GM23338 (cell line): ENCODE results near the gene SLC51A.

Experiments
- EZH2 ChIP-seq: fragments of 200-600 bp; sonication (generic); IDR thresholded peaks from one replicate; pipeline ENCODE4 v1.8.0; 2017; ENCODE audit warnings: antibody characterized with exemption, mild to moderate bottlenecking, low read depth; ENCODE audit not compliant: unreplicated experiment
- EZH2phosphoT487 ChIP-seq: fragments of 200-600 bp; sonication (generic); IDR thresholded peaks from one replicate; pipeline ENCODE4 v1.8.1; 2018; ENCODE audit warnings: antibody characterized with exemption; ENCODE audit not compliant: unreplicated experiment
- JUNB ChIP-seq: IDR thresholded peaks from one replicate; pipeline ENCODE4 v1.6.1; 2016; ENCODE audit warnings: antibody characterized with exemption; ENCODE audit not compliant: unreplicated experiment
- POLR2AphosphoS5 ChIP-seq: IDR thresholded peaks from 2 replicates; pipeline ENCODE4 v1.6.1; 2016; ENCODE audit warnings: antibody characterized with exemption, low read depth
- TF ChIP-seq, protein P1 (sequence below), 2 experiments: fragments of 200-600 bp in 1 of 2; sonication (generic) in 1 of 2; conservative IDR thresholded peaks; 2 replicates each; pipeline versions ENCODE4 v1.5.1 to v1.6.1; 2016 to 2017; ENCODE audit warnings: antibody characterized with exemption in 2 of 2, low read depth in 2 of 2, mild to moderate bottlenecking in 2 of 2, moderate library complexity in 1 of 2
- TF ChIP-seq, protein P2 (sequence below): IDR thresholded peaks from 2 replicates; pipeline ENCODE4 v1.6.1; 2016; ENCODE audit warnings: antibody characterized with exemption
- TF ChIP-seq, protein P3 (sequence below): IDR thresholded peaks from one replicate; pipeline ENCODE4 v1.6.1; 2018; ENCODE audit warnings: antibody characterized with exemption; ENCODE audit not compliant: unreplicated experiment
- TF ChIP-seq, protein P4 (sequence below): fragments of 250-450 bp; sonication (Bioruptor Pico); IDR thresholded peaks from 2 replicates; pipeline ENCODE4 v1.5.0; 2020; ENCODE audit warnings: mild to moderate bottlenecking, moderate library complexity

DNA sequence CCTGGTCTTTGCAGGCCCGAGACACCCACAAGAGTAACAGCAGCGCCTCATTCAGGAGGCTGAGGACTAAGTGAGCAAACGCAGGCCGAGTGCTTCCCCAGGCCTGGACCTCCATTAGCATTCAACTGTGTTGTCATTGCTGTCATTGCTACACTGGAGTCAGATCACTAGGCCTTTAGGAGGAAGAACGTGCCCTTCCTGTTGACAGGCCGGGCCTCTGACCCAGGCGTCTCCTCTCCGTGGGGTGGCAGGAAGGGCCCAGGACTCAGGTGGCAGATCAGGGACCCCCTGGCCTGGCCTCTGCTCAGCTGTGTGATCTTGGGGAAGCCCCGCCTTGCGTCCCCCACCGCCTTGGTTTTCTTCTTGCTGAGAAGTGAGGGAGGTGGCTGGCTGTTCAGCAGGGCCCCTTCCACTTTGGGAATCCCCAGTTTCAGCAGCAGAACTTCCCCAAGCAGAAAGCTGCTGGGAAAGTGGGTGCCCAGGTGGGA is 24.3 kb upstream of the SLC51A start:
- TF ChIP-seq, protein P1, sequence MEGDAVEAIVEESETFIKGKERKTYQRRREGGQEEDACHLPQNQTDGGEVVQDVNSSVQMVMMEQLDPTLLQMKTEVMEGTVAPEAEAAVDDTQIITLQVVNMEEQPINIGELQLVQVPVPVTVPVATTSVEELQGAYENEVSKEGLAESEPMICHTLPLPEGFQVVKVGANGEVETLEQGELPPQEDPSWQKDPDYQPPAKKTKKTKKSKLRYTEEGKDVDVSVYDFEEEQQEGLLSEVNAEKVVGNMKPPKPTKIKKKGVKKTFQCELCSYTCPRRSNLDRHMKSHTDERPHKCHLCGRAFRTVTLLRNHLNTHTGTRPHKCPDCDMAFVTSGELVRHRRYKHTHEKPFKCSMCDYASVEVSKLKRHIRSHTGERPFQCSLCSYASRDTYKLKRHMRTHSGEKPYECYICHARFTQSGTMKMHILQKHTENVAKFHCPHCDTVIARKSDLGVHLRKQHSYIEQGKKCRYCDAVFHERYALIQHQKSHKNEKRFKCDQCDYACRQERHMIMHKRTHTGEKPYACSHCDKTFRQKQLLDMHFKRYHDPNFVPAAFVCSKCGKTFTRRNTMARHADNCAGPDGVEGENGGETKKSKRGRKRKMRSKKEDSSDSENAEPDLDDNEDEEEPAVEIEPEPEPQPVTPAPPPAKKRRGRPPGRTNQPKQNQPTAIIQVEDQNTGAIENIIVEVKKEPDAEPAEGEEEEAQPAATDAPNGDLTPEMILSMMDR (conservative IDR thresholded peaks at IDR 0.05; ENCODE audit: low read depth in 2 of 2), result peak; percentile 50 to 76
- no peak for TF ChIP-seq EZH2
- no peak for TF ChIP-seq EZH2phosphoT487
- no peak for TF ChIP-seq POLR2AphosphoS5
- TF ChIP-seq, protein P2, sequence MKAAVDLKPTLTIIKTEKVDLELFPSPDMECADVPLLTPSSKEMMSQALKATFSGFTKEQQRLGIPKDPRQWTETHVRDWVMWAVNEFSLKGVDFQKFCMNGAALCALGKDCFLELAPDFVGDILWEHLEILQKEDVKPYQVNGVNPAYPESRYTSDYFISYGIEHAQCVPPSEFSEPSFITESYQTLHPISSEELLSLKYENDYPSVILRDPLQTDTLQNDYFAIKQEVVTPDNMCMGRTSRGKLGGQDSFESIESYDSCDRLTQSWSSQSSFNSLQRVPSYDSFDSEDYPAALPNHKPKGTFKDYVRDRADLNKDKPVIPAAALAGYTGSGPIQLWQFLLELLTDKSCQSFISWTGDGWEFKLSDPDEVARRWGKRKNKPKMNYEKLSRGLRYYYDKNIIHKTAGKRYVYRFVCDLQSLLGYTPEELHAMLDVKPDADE, result no peak
- TF ChIP-seq, protein P3, sequence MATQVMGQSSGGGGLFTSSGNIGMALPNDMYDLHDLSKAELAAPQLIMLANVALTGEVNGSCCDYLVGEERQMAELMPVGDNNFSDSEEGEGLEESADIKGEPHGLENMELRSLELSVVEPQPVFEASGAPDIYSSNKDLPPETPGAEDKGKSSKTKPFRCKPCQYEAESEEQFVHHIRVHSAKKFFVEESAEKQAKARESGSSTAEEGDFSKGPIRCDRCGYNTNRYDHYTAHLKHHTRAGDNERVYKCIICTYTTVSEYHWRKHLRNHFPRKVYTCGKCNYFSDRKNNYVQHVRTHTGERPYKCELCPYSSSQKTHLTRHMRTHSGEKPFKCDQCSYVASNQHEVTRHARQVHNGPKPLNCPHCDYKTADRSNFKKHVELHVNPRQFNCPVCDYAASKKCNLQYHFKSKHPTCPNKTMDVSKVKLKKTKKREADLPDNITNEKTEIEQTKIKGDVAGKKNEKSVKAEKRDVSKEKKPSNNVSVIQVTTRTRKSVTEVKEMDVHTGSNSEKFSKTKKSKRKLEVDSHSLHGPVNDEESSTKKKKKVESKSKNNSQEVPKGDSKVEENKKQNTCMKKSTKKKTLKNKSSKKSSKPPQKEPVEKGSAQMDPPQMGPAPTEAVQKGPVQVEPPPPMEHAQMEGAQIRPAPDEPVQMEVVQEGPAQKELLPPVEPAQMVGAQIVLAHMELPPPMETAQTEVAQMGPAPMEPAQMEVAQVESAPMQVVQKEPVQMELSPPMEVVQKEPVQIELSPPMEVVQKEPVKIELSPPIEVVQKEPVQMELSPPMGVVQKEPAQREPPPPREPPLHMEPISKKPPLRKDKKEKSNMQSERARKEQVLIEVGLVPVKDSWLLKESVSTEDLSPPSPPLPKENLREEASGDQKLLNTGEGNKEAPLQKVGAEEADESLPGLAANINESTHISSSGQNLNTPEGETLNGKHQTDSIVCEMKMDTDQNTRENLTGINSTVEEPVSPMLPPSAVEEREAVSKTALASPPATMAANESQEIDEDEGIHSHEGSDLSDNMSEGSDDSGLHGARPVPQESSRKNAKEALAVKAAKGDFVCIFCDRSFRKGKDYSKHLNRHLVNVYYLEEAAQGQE, result no peak
- TF ChIP-seq, protein P4, sequence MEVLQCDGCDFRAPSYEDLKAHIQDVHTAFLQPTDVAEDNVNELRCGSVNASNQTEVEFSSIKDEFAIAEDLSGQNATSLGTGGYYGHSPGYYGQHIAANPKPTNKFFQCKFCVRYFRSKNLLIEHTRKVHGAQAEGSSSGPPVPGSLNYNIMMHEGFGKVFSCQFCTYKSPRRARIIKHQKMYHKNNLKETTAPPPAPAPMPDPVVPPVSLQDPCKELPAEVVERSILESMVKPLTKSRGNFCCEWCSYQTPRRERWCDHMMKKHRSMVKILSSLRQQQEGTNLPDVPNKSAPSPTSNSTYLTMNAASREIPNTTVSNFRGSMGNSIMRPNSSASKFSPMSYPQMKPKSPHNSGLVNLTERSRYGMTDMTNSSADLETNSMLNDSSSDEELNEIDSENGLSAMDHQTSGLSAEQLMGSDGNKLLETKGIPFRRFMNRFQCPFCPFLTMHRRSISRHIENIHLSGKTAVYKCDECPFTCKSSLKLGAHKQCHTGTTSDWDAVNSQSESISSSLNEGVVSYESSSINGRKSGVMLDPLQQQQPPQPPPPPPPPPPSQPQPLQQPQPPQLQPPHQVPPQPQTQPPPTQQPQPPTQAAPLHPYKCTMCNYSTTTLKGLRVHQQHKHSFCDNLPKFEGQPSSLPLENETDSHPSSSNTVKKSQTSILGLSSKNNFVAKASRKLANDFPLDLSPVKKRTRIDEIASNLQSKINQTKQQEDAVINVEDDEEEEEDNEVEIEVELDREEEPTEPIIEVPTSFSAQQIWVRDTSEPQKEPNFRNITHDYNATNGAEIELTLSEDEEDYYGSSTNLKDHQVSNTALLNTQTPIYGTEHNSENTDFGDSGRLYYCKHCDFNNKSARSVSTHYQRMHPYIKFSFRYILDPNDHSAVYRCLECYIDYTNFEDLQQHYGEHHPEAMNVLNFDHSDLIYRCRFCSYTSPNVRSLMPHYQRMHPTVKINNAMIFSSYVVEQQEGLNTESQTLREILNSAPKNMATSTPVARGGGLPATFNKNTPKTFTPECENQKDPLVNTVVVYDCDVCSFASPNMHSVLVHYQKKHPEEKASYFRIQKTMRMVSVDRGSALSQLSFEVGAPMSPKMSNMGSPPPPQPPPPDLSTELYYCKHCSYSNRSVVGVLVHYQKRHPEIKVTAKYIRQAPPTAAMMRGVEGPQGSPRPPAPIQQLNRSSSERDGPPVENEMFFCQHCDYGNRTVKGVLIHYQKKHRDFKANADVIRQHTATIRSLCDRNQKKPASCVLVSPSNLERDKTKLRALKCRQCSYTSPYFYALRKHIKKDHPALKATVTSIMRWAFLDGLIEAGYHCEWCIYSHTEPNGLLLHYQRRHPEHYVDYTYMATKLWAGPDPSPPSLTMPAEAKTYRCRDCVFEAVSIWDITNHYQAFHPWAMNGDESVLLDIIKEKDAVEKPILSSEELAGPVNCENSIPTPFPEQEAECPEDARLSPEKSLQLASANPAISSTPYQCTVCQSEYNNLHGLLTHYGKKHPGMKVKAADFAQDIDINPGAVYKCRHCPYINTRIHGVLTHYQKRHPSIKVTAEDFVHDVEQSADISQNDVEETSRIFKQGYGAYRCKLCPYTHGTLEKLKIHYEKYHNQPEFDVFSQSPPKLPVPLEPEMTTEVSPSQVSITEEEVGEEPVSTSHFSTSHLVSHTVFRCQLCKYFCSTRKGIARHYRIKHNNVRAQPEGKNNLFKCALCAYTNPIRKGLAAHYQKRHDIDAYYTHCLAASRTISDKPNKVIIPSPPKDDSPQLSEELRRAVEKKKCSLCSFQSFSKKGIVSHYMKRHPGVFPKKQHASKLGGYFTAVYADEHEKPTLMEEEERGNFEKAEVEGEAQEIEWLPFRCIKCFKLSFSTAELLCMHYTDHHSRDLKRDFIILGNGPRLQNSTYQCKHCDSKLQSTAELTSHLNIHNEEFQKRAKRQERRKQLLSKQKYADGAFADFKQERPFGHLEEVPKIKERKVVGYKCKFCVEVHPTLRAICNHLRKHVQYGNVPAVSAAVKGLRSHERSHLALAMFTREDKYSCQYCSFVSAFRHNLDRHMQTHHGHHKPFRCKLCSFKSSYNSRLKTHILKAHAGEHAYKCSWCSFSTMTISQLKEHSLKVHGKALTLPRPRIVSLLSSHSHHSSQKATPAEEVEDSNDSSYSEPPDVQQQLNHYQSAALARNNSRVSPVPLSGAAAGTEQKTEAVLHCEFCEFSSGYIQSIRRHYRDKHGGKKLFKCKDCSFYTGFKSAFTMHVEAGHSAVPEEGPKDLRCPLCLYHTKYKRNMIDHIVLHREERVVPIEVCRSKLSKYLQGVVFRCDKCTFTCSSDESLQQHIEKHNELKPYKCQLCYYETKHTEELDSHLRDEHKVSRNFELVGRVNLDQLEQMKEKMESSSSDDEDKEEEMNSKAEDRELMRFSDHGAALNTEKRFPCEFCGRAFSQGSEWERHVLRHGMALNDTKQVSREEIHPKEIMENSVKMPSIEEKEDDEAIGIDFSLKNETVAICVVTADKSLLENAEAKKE (CRISPR knock-in tag), result no peak
- TF ChIP-seq JUNB, result no peak
